Body of pancreas (tissue), 4 donors: ENCODE results near the gene CLMN. TPM values are rescaled to one million over a fixed set of nuclear protein-coding genes. Genes with fewer than 3 reads are reported as not detected.

Source experiments
- ATAC-seq: fragments of 150-250 bp; one replicate; pipeline ENCODE4 v1.9.1; 2016
- DNase-seq, 4 donors: peaks; one replicate each; pipeline ENCODE4 v3.0.0-alpha.2; 2019
- H3K27ac ChIP-seq, 4 donors: fragments of 200-600 bp; sonication (generic); 1 replicate in 3 of 4; 2 replicates in 1 of 4; pipeline versions ENCODE4 v1.5.1 to v1.6.1; 2016 to 2019; ENCODE audit warnings: mild to moderate bottlenecking in 1 of 4, mixed read lengths in 1 of 4, moderate library complexity in 1 of 4
- H3K27me3 ChIP-seq, 2 donors: fragments of 200-600 bp; sonication (generic); one replicate each; pipeline ENCODE4 v1.6.0; 2016; ENCODE audit warnings: mild to moderate bottlenecking in 1 of 2
- H3K36me3 ChIP-seq, 2 donors: fragments of 200-600 bp; sonication (generic); replicated peaks in 1 of 2; 2 replicates each; pipeline ENCODE4 v1.5.1; 2016; ENCODE audit warnings: low read depth in 2 of 2; ENCODE audit not compliant: insufficient read depth in 1 of 2
- H3K4me1 ChIP-seq: fragments of 200-600 bp; sonication (generic); one replicate; pipeline ENCODE4 v1.6.0; 2016
- H3K4me3 ChIP-seq, 2 donors: fragments of 200-600 bp; sonication (generic); 1 replicate in 1 of 2; 2 replicates in 1 of 2; pipeline ENCODE4 v1.5.1; 2016 to 2019
- H3K9me3 ChIP-seq, 3 donors: fragments of 200-600 bp; sonication (generic); 1 replicate in 2 of 3; 2 replicates in 1 of 3; pipeline ENCODE4 v1.5.1; 2016
- POLR2A ChIP-seq, 3 donors: fragments of 450-650 bp; IDR thresholded peaks; one replicate each; pipeline ENCODE4 v1.6.1; 2016; ENCODE audit warnings: antibody characterized with exemption in 3 of 3, mild to moderate bottlenecking in 2 of 3
- WGBS, 2 donors: methylation state at CpG; one replicate each; pipeline ENCODE4 v1.1.5; 2017; 5-methylcytosine and 5-hydroxymethylcytosine counted together
- intact Hi-C: fragments of 100-400 bp; cut with DNase I; formaldehyde crosslinking; loops from one replicate; pipeline ENCODE4 v1.15.1; 2023
- total RNA-seq, 2 donors: library from RNA; depleted of rRNA; stranded (reverse); fragments of >200 nt; gene quantifications; one replicate each; pipeline ENCODE4 v1.1.0, GENCODE V29; 2016
- TF ChIP-seq, protein P1 (sequence below), 7 experiments: fragments of 450-650 bp in 4 of 7; fragments of 200-600 bp in 3 of 7; sonication (generic) in 3 of 7; IDR thresholded peaks; one replicate each; pipeline ENCODE4 v1.5.1; 2016 to 2019; ENCODE audit warnings: antibody characterized with exemption in 7 of 7

The CLMN gene
- total RNA-seq, 2 donors from 2014 or later, result 53.7 to 54.7 TPM

- intact Hi-C loops, result no loop called here
- TF ChIP-seq, protein P1, sequence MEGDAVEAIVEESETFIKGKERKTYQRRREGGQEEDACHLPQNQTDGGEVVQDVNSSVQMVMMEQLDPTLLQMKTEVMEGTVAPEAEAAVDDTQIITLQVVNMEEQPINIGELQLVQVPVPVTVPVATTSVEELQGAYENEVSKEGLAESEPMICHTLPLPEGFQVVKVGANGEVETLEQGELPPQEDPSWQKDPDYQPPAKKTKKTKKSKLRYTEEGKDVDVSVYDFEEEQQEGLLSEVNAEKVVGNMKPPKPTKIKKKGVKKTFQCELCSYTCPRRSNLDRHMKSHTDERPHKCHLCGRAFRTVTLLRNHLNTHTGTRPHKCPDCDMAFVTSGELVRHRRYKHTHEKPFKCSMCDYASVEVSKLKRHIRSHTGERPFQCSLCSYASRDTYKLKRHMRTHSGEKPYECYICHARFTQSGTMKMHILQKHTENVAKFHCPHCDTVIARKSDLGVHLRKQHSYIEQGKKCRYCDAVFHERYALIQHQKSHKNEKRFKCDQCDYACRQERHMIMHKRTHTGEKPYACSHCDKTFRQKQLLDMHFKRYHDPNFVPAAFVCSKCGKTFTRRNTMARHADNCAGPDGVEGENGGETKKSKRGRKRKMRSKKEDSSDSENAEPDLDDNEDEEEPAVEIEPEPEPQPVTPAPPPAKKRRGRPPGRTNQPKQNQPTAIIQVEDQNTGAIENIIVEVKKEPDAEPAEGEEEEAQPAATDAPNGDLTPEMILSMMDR (IDR thresholded peaks at IDR 0.05), result no peak
- TF ChIP-seq POLR2A (IDR thresholded peaks at IDR 0.05), result no peak
- H3K36me3 ChIP-seq, result no peaks in the 10 kb centered on the region
- peak overlapping the region in 1 of 4 donors; percentile 18 for H3K27ac ChIP-seq
- DNase-seq (no peak), ATAC-seq (no peak)
- peaks cover 63% of the 10 kb centered on the region for H3K4me1 ChIP-seq
- no peak overlapping the region for H3K4me3 ChIP-seq
- H3K9me3 ChIP-seq, result no peaks in the 10 kb centered on the region
- 52 to 53% methylated on average over 4 of the region's 4 CpGs for WGBS, 2 donors
- no peaks in the 10 kb centered on the region for H3K27me3 ChIP-seq
Observed at GRCh38 chr14:95153866-95154265, 165.8 kb downstream of the CLMN start.

DNA sequence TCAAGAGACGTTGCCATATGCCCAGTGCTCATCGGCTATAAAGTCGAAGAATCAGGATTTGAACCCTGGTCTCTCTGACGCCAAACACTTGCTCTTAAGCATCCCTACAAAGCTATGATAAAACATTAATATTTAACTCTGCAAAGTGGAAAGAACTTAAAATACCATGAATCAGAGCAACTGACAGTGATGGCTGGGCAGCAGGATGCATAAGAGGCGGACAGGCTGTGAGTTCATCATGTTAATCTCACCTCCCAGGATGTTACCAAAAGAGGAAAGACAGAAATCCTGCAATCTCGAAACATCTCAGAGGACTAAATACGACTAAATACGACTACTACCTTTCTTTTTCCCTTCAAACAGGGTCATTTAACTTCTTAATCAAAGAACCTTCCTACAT is 168.1 kb downstream of the CLMN start:
- no peak overlapping the region for H3K27ac ChIP-seq
- intact Hi-C loops, result no loop called here
- ATAC-seq (no peak), DNase-seq (no peak)
- H3K4me1 ChIP-seq, result peaks cover 64% of the 10 kb centered on the region
- no peaks in the 10 kb centered on the region for H3K27me3 ChIP-seq
- no peaks in the 10 kb centered on the region for H3K36me3 ChIP-seq
- no peaks in the 10 kb centered on the region for H3K9me3 ChIP-seq
- TF ChIP-seq POLR2A (IDR thresholded peaks at IDR 0.05), result no peak
- TF ChIP-seq, protein P1 (IDR thresholded peaks at IDR 0.05), result no peak
- WGBS, 2 donors, result 64 to 70% methylated on average over 8 of the region's 8 CpGs
- no peak overlapping the region for H3K4me3 ChIP-seq

DNA sequence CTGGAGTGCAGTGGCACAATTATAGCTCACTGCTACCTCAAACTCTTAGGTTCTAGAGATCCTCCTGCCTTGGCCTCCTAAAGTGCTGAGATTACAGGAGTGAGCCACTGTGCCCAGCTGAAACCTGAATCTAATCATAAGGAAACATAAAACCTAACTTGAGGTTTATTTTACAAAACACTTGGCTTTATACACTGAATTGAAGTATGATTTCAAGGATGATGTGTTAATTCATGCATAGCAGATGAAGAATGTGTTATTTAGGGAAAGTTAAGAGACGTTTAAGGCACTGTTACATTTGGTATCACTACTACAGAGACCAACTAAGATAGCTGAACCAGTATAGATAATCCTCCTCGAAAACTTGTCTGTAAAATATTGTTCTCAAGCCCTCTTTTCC is 168.8 kb downstream of the CLMN start:
- intact Hi-C loops, result no loop called here
- Histone ChIP-seq H3K27ac (no peak overlapping the region), H3K36me3 (no peaks in the 10 kb centered on the region), H3K4me3 (no peak overlapping the region), H3K4me1 (peaks cover 70% of the 10 kb centered on the region), H3K9me3 (no peaks in the 10 kb centered on the region), H3K27me3 (no peaks in the 10 kb centered on the region)
- TF ChIP-seq, protein P1 (IDR thresholded peaks at IDR 0.05), result no peak
- TF ChIP-seq POLR2A (IDR thresholded peaks at IDR 0.05), result no peak
- DNase-seq, result no peak
- ATAC-seq, result no peak
- WGBS, 2 donors, result 47% methylated on average over 2 of the region's 2 CpGs

DNA sequence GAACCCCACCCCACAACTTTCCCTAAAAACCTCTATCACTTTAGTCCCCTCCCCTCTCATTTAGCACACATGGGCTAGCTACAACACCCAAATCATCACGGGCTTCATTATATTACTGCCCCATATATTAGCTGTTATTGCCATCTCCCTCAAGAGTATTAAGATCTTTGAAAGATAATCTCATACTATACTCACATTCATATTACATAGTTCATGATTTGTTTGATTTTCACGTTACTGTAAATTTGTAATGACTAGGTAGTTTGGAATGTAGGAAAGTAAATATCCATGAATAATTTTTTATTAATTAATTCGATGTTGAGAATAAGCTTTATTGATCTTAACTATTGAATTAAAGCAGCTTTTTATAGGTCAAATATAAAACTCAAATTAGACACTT is 170.3 kb downstream of the CLMN start:
- H3K27ac ChIP-seq, result no peak overlapping the region
- H3K4me1 ChIP-seq, result peaks cover 61% of the 10 kb centered on the region
- no peak overlapping the region for H3K4me3 ChIP-seq
- no peak for TF ChIP-seq POLR2A (IDR thresholded peaks at IDR 0.05)
- TF ChIP-seq, protein P1 (IDR thresholded peaks at IDR 0.05), result no peak
- DNase-seq, result no peak
- no peaks in the 10 kb centered on the region for H3K9me3 ChIP-seq
- 24 to 41% methylated on average over 3 of the region's 3 CpGs for WGBS, 2 donors
- ATAC-seq, result no peak
- intact Hi-C loops, result no loop called here
- H3K27me3 ChIP-seq, result no peaks in the 10 kb centered on the region
- no peaks in the 10 kb centered on the region for H3K36me3 ChIP-seq

- DNase-seq (no peak), ATAC-seq (no peak)
- Histone ChIP-seq H3K27ac (peak overlapping the region in 1 of 4 donors; percentile 65), H3K4me3 (no peak overlapping the region), H3K27me3 (no peaks in the 10 kb centered on the region), H3K9me3 (no peaks in the 10 kb centered on the region), H3K36me3 (no peaks in the 10 kb centered on the region), H3K4me1 (peaks cover 56% of the 10 kb centered on the region)
- TF ChIP-seq, protein P1 (IDR thresholded peaks at IDR 0.05), result no peak
- TF ChIP-seq POLR2A (IDR thresholded peaks at IDR 0.05), result no peak
- WGBS, 2 donors, result 80 to 96% methylated on average over 7 of the region's 7 CpGs
- intact Hi-C loops, result no loop called here
Observed at GRCh38 chr14:95147597-95147996, 172.1 kb downstream of the CLMN start.
